K562 (cell line): Measurements from ENCODE around the gene CHST15. TPM values are rescaled to one million over a fixed set of nuclear protein-coding genes. Genes with fewer than 3 reads are reported as not detected.

ENCODE experiments used
- CBX2 ChIP-seq: fragments of 200-600 bp; sonication (generic); IDR thresholded peaks from one replicate; pipeline ENCODE4 v1.6.1; 2012; ENCODE audit warnings: mild to moderate bottlenecking, low read length, inconsistent platforms; ENCODE audit not compliant: insufficient read depth, poor library complexity, severe bottlenecking
- CEBPB ChIP-seq: fragments of 450-650 bp; IDR thresholded peaks from 2 replicates; pipeline ENCODE4 v1.6.1; 2016; ENCODE audit warnings: missing genetic modification characterization, missing compliant biosample characterization
- PHB2 ChIP-seq: fragments of 450-650 bp; IDR thresholded peaks from 2 replicates; pipeline ENCODE4 v1.6.1; 2017; ENCODE audit warnings: low read depth
- POLR2A ChIP-seq: fragments of 450-650 bp; conservative IDR thresholded peaks from 2 replicates; pipeline ENCODE4 v1.6.1; 2016
- POLR2AphosphoS5 ChIP-seq: IDR thresholded peaks from 2 replicates; pipeline ENCODE4 v1.6.1; 2011; ENCODE audit warnings: mild to moderate bottlenecking, low read depth, low read length, moderate library complexity; ENCODE audit not compliant: control insufficient read depth, insufficient read depth
- ZKSCAN1 ChIP-seq: fragments of 150-350 bp; IDR thresholded peaks from 2 replicates; pipeline ENCODE4 v1.6.1; 2016; ENCODE audit warnings: low read depth, low read length
- polyA plus RNA-seq, 8 experiments: library from polyadenylated mRNA; depleted of rRNA in 4 of 8; stranded (reverse) in 5 of 8; unstranded in 3 of 8; fragments of >200 nt; fragmentation: Nextera tagmentation in 2 of 8; fragmentation: Illumina TruSeq in 1 of 8; extraction: Ambion mirVana in 2 of 8; extraction: Trizol in 1 of 8; gene quantifications; 2 replicates each; pipeline versions ENCODE4 v1.2.1 to v1.2.3, GENCODE V29; 2011 to 2014; ENCODE audit warnings: inconsistent platforms in 1 of 8, missing spikeins in 1 of 8
- total RNA-seq, 7 experiments: library from RNA; depleted of rRNA in 6 of 7; stranded (reverse); fragments of >200 nt in 6 of 7; fragmentation: Illumina TruSeq in 2 of 7; extraction: Trizol in 2 of 7; gene quantifications; 2 replicates each; pipeline versions ENCODE4 v1.2.1 to v1.2.3, GENCODE V29; 2011 to 2021; ENCODE audit warnings: low replicate concordance in 1 of 7
- TF ChIP-seq, protein P1 (sequence below): fragments of 450-650 bp; IDR thresholded peaks from 2 replicates; pipeline ENCODE4 v1.7.0; 2016; ENCODE audit warnings: borderline replicate concordance
- TF ChIP-seq, protein P2 (sequence below): fragments of 250-450 bp; sonication (Bioruptor Pico); IDR thresholded peaks from 2 replicates; pipeline ENCODE4 v1.5.0; 2022; ENCODE audit warnings: mild to moderate bottlenecking

The CHST15 gene
- total and polyA plus RNA-seq, 9 of the 15 experiments (the other 6 are each of a cell fraction or from before 2014, with no cell fraction given) = 0.04 to 0.16 (median 0.08) TPM

GRCh38 chr10:124022066-124022465 is 71.3 kb downstream of the CHST15 start (continued):
- TF ChIP-seq CEBPB (tag) (no peak), CBX2 (no peak), POLR2A (no peak), ZKSCAN1 (no peak), POLR2AphosphoS5 (no peak), PHB2 (no peak)
- TF ChIP-seq, protein P1, sequence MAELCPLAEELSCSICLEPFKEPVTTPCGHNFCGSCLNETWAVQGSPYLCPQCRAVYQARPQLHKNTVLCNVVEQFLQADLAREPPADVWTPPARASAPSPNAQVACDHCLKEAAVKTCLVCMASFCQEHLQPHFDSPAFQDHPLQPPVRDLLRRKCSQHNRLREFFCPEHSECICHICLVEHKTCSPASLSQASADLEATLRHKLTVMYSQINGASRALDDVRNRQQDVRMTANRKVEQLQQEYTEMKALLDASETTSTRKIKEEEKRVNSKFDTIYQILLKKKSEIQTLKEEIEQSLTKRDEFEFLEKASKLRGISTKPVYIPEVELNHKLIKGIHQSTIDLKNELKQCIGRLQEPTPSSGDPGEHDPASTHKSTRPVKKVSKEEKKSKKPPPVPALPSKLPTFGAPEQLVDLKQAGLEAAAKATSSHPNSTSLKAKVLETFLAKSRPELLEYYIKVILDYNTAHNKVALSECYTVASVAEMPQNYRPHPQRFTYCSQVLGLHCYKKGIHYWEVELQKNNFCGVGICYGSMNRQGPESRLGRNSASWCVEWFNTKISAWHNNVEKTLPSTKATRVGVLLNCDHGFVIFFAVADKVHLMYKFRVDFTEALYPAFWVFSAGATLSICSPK = no peak
- TF ChIP-seq, protein P2, sequence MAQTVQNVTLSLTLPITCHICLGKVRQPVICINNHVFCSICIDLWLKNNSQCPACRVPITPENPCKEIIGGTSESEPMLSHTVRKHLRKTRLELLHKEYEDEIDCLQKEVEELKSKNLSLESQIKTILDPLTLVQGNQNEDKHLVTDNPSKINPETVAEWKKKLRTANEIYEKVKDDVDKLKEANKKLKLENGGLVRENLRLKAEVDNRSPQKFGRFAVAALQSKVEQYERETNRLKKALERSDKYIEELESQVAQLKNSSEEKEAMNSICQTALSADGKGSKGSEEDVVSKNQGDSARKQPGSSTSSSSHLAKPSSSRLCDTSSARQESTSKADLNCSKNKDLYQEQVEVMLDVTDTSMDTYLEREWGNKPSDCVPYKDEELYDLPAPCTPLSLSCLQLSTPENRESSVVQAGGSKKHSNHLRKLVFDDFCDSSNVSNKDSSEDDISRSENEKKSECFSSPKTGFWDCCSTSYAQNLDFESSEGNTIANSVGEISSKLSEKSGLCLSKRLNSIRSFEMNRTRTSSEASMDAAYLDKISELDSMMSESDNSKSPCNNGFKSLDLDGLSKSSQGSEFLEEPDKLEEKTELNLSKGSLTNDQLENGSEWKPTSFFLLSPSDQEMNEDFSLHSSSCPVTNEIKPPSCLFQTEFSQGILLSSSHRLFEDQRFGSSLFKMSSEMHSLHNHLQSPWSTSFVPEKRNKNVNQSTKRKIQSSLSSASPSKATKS (CRISPR knock-in tag) = no peak
- TF ChIP-seq, all 486 proteins: peak for 0
